ENCODE data around the gene ANXA1. TPM values are rescaled to one million over a fixed set of nuclear protein-coding genes. Genes with fewer than 3 reads are reported as not detected.
"Not testable (repeated sequence)": the region's sequence is repeated elsewhere in the genome, so short reads cannot be mapped to it uniquely, and the experiment has no call there.

Gene ANXA1, protein sequence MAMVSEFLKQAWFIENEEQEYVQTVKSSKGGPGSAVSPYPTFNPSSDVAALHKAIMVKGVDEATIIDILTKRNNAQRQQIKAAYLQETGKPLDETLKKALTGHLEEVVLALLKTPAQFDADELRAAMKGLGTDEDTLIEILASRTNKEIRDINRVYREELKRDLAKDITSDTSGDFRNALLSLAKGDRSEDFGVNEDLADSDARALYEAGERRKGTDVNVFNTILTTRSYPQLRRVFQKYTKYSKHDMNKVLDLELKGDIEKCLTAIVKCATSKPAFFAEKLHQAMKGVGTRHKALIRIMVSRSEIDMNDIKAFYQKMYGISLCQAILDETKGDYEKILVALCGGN
- total RNA-seq (100 to 1,000 TPM in 2 of 5 donors, 10 to 100 TPM in 3; 34.2 to 168 (median 67.4) TPM), polyA plus RNA-seq (1,000 to 10,000 TPM in 1 of 3 donors, 100 to 1,000 TPM in 2; 150 to 1,131 (median 155) TPM)
- long read RNA-seq, donor 1, transcript ANXA1-201 (13 exons, 1,509 nt), result major isoform, 7 of 8 reads
- long read RNA-seq, donor 1, partial matches to known transcripts, result 0 of 8 reads
- long read RNA-seq, donor 1, other reads (novel, unspliced or antisense), result 0 of 8 reads
- long read RNA-seq, donor 2, transcript ANXA1-201 (13 exons, 1,509 nt), result major isoform, 16 of 18 reads
- long read RNA-seq, donor 2, partial matches to known transcripts, result 0 of 18 reads
- long read RNA-seq, donor 2, other reads (novel, unspliced or antisense), result 0 of 18 reads
- long read RNA-seq, donor 3, transcript ANXA1-201 (13 exons, 1,509 nt), result major isoform, 5 of 7 reads
- long read RNA-seq, donor 3, partial matches to known transcripts, result 0 of 7 reads
- long read RNA-seq, donor 3, other reads (novel, unspliced or antisense), result 0 of 7 reads
- long read RNA-seq, donor 4, partial matches to known transcripts, result 0 of 2 reads
- long read RNA-seq, donor 4, other reads (novel, unspliced or antisense), result 0 of 2 reads
- long read RNA-seq, donor 5, transcript ANXA1-201 (13 exons, 1,509 nt), result major isoform, 16 of 16 reads
- long read RNA-seq, donor 5, partial matches to known transcripts, result 0 of 16 reads
- long read RNA-seq, donor 5, other reads (novel, unspliced or antisense), result 0 of 16 reads
- long read RNA-seq, donor 6, transcript ANXA1-201 (13 exons, 1,509 nt), result major isoform, 21 of 22 reads
- long read RNA-seq, donor 6, partial matches to known transcripts, result 0 of 22 reads
- long read RNA-seq, donor 6, other reads (novel, unspliced or antisense), result 0 of 22 reads
- long read RNA-seq, donor 7, transcript ANXA1-201 (13 exons, 1,509 nt), result major isoform, 37 of 40 reads
- long read RNA-seq, donor 7, partial matches to known transcripts, result 0 of 40 reads
- long read RNA-seq, donor 7, other reads (novel, unspliced or antisense), result 0 of 40 reads
- long read RNA-seq, donor 8, transcript ANXA1-201 (13 exons, 1,509 nt), result major isoform, 9 of 10 reads
- long read RNA-seq, donor 8, partial matches to known transcripts, result 0 of 10 reads
- long read RNA-seq, donor 8, other reads (novel, unspliced or antisense), result 0 of 10 reads
- long read RNA-seq, donor 9, transcript ANXA1-201 (13 exons, 1,509 nt), result major isoform, 7 of 12 reads
- long read RNA-seq, donor 9, partial matches to known transcripts, result 0 of 12 reads
- long read RNA-seq, donor 9, other reads (novel, unspliced or antisense), result 0 of 12 reads
- long read RNA-seq, donor 10, partial matches to known transcripts, result 0 of 5 reads
- long read RNA-seq, donor 10, other reads (novel, unspliced or antisense), result 0 of 5 reads

DNA sequence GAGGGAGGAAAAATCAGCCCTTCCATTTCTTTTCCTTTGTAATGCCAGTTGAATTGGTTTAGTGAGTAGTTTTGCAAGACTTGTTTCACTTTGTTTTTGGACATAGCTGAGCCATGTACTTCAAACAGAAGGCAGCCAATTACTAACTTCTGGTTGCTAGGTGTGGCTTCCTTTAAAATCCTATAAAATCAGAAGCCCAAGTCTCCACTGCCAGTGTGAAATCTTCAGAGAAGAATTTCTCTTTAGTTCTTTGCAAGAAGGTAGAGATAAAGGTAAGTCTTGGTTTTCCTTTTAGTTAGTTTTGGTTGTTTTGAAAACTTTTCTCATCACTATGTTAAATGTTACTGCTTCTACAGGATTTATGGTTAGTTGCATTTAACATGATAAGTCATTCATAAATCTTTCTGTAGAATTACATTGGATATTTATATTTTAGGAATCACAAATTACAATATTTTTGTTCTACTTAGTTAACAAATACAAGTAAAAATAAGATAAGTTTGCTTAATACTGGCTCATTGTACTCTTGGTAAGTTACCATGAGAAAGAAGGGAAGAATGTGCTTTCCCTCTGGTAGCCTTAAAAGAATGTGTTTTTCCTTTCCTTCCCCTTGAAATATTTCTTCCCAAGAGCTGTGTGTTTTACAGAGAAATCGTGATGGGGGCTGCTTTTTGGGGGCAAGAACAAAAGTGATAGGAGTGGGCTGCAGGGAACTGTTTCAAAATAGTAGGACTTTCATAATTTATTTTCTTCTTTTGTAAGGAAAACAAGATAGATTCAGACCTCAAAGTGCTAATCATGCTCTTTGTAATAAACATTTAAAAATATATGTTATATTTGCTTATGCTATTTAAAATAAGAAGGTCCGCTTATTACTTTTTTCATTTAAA lies at the start of gene ANXA1:
ANXA1 (plus strand) TSS at position 213 of the 890 bp plus-strand sequence. CDS start 6,671 bp downstream, outside the sequence.
- 18 to 33% (median 31%) methylated on average over 2 of the region's 2 CpGs for WGBS, 5 donors
- Histone ChIP-seq H3K27me3 (no peaks in the 10 kb centered on the region), H3K9me3 (no peaks in the 10 kb centered on the region), H3K36me3 (no peaks in the 10 kb centered on the region), H3K4me1 (peaks cover 10 to 79% (median 26%) of the 10 kb centered on the region in 4 donors), H3K27ac (peak within 1 kb of the TSS; percentile 36 to 79 (median 69)), H3K4me3 (peak within 1 kb of the TSS; percentile 29 to 46 (median 40))
- TF ChIP-seq POLR2A (IDR thresholded peaks at IDR 0.05) (no peak), POLR2AphosphoS5 (IDR thresholded peaks at IDR 0.05) (peak; percentile 51 to 85 (median 79))
- intact Hi-C loops (cut with DNase I; ENCODE audit: low total_unique reads), result no loop called here
- DNase-seq, result peak in 1 of 2 donors; percentile 78

DNA sequence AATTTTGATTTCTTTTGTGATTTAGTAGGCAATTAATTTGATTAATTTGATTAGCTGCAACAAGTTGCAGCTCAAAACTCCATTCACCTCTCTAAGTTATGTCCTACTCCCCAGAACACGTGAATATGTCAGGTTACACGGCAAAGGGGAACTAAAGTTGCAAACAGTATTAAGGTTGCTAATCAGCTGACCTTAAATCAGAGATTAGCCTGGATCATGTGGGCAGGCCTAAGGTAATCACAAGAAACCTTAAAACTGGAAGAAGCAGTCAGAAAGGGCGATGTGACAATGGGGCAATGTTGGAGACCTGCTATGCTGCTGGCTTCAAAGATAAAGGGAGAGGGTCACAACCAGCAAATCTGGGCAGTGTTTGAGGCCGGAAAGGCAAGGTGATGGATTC lies 47.3 kb upstream of the ANXA1 start:
- no peak overlapping the region for H3K27ac ChIP-seq
- intact Hi-C loops (cut with DNase I; ENCODE audit: low total_unique reads), result no loop called here
- 42 to 65% (median 52%) methylated on average over 4 of the region's 4 CpGs for WGBS, 5 donors

DNA sequence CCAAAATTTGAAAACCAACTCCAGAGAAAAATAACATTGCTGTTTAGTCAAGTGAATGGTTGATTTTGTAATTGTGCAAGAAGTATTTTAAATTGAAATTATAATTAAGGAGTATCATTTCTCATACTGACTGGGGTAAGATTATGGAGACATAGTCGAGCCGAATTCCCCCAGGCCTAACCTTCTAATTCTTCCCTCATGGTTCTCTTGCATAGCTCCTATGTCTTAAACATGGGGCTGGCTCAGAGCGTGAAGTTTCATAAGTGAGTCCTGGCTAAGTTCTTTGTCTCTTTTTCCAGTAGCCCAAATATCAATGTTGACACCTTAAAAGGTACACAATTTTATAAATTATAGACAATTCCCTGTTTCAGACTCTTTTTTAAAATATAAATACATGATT lies 46.7 kb upstream of the ANXA1 start:
- Histone ChIP-seq H3K4me1 (peaks cover 0 to 5% (median 0%) of the 10 kb centered on the region in 4 donors), H3K9me3 (no peaks in the 10 kb centered on the region), H3K27me3 (no peaks in the 10 kb centered on the region), H3K36me3 (no peaks in the 10 kb centered on the region), H3K4me3 (no peak overlapping the region), H3K27ac (no peak overlapping the region)
- no peak for DNase-seq
- TF ChIP-seq, protein P1, sequence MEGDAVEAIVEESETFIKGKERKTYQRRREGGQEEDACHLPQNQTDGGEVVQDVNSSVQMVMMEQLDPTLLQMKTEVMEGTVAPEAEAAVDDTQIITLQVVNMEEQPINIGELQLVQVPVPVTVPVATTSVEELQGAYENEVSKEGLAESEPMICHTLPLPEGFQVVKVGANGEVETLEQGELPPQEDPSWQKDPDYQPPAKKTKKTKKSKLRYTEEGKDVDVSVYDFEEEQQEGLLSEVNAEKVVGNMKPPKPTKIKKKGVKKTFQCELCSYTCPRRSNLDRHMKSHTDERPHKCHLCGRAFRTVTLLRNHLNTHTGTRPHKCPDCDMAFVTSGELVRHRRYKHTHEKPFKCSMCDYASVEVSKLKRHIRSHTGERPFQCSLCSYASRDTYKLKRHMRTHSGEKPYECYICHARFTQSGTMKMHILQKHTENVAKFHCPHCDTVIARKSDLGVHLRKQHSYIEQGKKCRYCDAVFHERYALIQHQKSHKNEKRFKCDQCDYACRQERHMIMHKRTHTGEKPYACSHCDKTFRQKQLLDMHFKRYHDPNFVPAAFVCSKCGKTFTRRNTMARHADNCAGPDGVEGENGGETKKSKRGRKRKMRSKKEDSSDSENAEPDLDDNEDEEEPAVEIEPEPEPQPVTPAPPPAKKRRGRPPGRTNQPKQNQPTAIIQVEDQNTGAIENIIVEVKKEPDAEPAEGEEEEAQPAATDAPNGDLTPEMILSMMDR (IDR thresholded peaks at IDR 0.05), result no peak
- TF ChIP-seq POLR2A (IDR thresholded peaks at IDR 0.05) (no peak), POLR2AphosphoS5 (IDR thresholded peaks at IDR 0.05) (no peak), EP300 (IDR thresholded peaks at IDR 0.05) (no peak)
- 90 to 94% (median 93%) methylated on average over 3 of the region's 3 CpGs for WGBS, 5 donors
- intact Hi-C loops (cut with DNase I; ENCODE audit: low total_unique reads), result loop anchor here (5.0 kb wide), 1 partner anchor 82 kb away; no protein-coding TSS in a partner anchor

More for the DNA sequence above, 47.3 kb upstream of the ANXA1 start:
- no peak for DNase-seq
- TF ChIP-seq EP300 (IDR thresholded peaks at IDR 0.05), result no peak
- peak in 1 of 3 donors; percentile 55 for TF ChIP-seq POLR2AphosphoS5 (IDR thresholded peaks at IDR 0.05)
- Histone ChIP-seq H3K4me1 (peaks cover 0 to 5% (median 0%) of the 10 kb centered on the region in 4 donors), H3K36me3 (no peaks in the 10 kb centered on the region), H3K27me3 (no peaks in the 10 kb centered on the region), H3K9me3 (no peaks in the 10 kb centered on the region), H3K4me3 (no peak overlapping the region)

DNA sequence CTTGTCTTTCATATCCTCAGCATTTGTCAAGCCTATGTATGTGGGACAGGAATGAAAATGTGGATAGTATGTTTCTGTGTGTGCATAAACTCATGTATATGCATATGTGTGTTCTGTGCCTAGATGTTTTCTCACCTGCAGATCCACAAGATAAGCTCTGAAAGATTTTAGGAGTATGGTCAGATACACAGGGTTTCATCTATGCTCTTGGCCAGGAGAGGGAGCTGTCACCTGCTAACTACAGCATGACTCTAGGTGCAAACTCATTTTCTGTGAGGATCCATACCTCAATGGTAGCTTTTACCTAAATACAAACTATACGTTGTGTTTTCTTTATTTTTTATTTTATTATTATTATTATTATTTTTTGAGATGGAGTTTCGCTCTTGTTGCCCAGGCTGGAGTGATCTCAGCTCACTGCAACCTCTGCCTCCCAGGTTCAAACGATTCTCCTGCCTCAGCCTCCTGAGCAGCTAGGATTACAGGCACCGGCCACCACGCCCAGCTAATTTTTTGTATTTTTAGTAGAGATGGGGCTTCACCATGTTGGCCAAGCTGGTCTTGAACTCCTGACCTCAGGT lies 44.1 kb upstream of the ANXA1 start:
- DNase-seq, result peak; percentile 47 to 77
- not testable (repeated sequence) for H3K4me3 ChIP-seq, H3K4me1 ChIP-seq, H3K27me3 ChIP-seq, H3K27ac ChIP-seq, H3K9me3 ChIP-seq, H3K36me3 ChIP-seq
- WGBS, 5 donors, result 61 to 80% (median 76%) methylated on average over 5 of the region's 5 CpGs
- intact Hi-C loops (cut with DNase I; ENCODE audit: low total_unique reads), result loop anchor here (5.0 kb wide), 1 partner anchor 80 kb away; no protein-coding TSS in a partner anchor
- TF ChIP-seq, protein P1 (IDR thresholded peaks at IDR 0.05), result peak in 5 of 7 experiments; percentile 46 to 75 (median 65)

Measured in stomach (tissue), 19 donors.